HG03521 (cell line): ENCODE results near the gene CASKIN1.
"Not testable (repeated sequence)": the region's sequence is repeated elsewhere in the genome, so short reads cannot be mapped to it uniquely, and the experiment has no call there.

Experiments
- ATAC-seq: cut with Tn5 transposase; IDR thresholded peaks from one replicate; pipeline ENCODE4 v1.9.1; 2021; ENCODE audit warnings: mild to moderate bottlenecking, moderate library complexity; ENCODE audit not compliant: unreplicated experiment

The CASKIN1 gene

DNA sequence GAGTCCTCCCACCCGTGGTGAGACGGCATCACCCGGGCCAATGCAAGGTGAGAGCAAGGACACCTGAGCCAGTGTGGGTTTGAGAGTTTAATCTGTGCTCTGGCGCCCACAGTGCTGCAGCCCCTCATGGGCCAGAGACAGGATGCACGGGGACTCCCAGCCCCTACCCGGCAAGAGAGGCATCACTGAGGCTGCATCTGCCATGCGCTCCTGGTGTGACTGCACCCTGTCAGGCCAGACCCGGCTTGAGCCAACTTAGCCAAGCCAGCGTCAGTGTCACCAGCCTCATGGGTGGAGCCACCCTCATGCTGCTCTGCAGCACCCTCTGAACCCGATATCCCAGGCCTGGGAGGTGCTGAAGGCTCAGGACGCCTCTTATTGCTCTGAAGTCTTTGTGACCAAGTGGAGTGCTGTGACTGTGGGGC is 15.5 kb upstream of the CASKIN1 start:
- ATAC-seq, result no peak

GRCh38 chr16:2210386-2211365 is 14.3 kb upstream of the CASKIN1 start, which contains the start of gene BRICD5:
BRICD5 (minus strand) TSS chr16:2210863; CDS start chr16:2210833, 30 bp downstream.
- ATAC-seq, result no peak

DNA sequence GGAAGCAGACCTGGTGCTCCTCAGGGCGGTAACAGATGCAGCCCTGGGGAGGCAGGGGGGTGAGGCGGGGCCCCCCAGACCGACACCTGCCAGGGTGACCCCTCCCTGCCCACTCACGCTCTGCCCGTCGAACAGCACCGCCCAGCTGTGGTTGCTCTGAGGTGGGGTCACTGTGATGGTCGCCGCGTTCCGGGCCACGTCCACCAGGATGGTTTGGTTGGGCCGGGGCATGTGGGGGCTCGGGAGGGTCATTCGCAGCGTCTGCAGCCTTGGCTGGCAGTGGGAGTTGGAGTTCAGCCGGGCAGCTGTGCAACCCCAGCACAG is 13.6 kb upstream of the CASKIN1 start:
- no peak for ATAC-seq

GRCh38 chr16:2209258-2210008 is 13.0 kb upstream of the CASKIN1 start:
- no peak for ATAC-seq

- no peak for ATAC-seq
Observed at GRCh38 chr16:2208772-2209171, 12.4 kb upstream of the CASKIN1 start.

DNA sequence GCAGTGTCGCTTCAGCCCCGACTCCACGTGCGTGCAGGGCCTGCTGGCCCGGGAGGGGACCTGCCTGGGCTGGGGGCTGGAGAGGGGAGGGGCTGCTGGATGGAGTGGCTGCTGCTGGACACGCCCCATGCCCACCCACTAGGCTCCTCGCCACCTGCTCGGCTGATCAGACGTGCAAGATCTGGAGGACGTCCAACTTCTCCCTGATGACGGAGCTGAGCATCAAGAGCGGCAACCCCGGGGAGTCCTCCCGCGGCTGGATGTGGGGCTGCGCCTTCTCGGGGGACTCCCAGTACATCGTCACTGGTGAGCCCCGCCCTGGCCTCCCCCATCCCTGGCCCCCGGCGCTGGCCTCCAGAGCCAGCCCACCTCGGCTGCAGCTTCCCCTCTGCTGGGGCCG is 11.9 kb upstream of the CASKIN1 start:
- no peak for ATAC-seq

- ATAC-seq, result no peak
Observed at GRCh38 chr16:2207872-2208271, 11.5 kb upstream of the CASKIN1 start.

- ATAC-seq, result no peak
Observed at GRCh38 chr16:2206780-2207433, 10.5 kb upstream of the CASKIN1 start.

DNA sequence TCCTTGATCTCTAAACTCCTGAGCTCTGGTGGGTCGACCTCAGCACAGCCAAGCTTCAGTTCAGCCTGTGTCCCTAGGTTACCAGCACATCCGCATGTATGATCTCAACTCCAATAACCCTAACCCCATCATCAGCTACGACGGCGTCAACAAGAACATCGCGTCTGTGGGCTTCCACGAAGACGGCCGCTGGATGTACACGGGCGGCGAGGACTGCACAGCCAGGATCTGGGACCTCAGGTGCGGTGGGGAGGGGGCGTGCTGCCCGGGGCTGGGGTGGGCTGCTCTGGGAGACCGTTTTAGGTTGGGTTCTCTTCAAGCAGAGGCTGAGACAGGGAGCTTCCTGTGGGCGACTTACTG is 10.0 kb upstream of the CASKIN1 start:
- no peak for ATAC-seq

DNA sequence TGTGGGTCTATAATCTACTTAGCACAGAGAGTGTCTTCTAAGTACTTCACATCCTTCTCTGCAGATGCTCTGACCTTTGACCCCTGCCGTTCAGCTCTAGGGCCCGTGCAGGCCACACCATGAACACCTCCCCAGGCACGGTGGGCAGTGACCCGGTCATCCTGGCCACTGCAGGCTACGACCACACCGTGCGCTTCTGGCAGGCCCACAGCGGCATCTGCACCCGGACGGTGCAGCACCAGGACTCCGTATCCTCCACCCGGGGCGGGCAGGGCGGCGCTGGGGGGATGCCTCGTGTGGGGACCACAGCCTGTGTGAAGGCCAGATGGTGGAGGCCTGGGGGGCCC is 9.5 kb upstream of the CASKIN1 start:
- ATAC-seq, result peak; percentile 10

- ATAC-seq, result peak; percentile 71
Observed at GRCh38 chr16:2205104-2205966, 8.9 kb upstream of the CASKIN1 start, which contains the start of gene MLST8. MLST8 (plus strand) TSS chr16:2205454; CDS start chr16:2206086, 632 bp downstream.

GRCh38 chr16:2204416-2205103 is 8.2 kb upstream of the CASKIN1 start:
- no peak for ATAC-seq

DNA sequence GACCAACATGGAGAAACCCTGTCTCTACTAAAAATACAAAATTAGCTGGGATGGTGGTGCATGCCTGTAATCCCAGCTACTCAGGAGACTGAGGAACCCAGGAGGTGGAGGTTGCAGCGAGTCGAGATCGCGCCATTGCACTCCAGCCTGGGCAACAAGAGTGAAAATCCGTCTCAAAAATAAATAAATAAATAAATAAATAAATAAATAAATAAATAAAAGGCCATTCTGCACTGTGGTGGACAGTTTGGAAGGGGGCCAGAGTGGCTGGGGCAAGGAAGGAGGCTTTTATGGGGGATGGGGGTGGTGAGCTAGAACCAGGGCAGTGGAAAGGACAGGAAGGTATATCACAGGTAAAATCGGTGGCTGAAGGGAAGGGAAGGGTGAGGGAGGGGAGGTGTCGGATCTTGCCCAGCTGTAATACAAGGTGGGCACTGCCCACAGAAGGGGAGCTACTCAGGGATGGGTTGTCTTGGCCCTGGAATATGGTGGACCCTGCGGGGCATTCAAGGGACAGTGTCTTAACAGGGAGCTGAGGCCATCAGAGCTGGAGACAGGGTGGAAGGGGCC is 6.8 kb upstream of the CASKIN1 start:
- not testable (repeated sequence) for ATAC-seq

- no peak for ATAC-seq
Observed at GRCh38 chr16:2200313-2200712, 3.9 kb upstream of the CASKIN1 start.

- ATAC-seq, result no peak
Observed at GRCh38 chr16:2199621-2200139, 3.3 kb upstream of the CASKIN1 start.

DNA sequence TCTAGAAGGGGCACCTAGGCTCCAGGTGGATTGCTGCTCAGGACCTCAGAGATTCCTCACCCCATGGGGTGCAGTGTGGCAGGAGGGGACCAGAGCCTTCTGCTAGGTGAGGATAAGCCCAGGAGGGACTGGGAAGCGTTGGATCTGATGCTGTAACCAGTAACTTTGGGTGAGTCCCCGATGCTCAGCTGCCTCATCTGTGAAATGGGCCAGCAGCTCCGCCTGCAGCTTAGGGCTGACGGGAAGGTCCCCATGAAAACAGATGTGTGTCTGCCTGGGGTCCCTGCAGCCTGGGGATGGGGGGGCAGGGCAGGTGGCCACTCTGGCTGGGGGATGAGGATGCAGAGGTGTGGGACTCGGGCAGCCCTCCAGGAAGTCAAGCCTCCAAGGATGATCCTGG is 2.7 kb upstream of the CASKIN1 start:
- no peak for ATAC-seq

GRCh38 chr16:2198283-2198682 is 1.9 kb upstream of the CASKIN1 start:
- no peak for ATAC-seq

DNA sequence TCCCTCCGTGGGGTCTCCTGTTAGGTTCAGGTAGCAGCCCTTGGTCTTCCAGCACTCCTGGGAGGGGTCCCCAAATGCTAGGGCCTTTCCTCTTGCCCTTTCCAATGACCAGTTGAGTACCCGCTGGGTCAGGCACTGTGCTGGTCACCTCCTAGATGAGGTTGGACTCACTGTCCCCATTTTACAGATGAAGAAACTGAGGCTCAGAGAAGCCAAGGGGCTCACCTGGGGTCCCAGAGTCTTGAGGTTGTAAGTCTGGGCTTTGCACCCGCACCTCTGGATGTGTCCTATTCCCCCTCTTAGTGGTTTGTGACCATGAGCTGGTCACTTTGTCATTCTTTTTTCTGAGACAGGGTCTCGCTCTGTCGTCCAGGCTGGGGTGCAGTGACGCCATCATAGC is 1.4 kb upstream of the CASKIN1 start:
- no peak for ATAC-seq

DNA sequence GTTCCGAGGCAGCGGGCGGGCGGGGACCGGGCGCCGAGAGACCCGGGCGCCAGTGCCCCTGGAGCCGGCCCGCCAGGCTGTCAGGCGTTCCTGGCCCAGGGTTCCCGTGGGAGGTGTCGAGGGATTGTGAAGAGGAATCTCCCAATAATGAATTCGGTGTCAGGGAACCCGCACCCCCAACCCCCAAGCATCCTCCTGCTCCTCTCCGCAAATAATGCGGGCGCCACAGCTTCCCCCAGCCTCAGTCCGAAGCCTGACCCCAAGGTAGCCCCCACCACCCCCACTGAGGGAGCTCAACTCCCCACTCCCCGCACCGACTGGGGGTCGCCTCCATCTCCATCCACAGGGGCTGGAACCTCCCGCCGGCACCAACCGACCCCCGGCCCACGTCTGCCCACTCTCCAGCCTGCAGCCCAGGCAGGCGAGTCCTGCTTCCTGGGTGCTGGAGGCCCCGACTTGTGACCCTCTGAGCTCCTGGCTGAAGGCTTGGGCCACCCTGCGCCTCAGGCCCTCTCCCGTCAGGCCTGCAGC is 641 bp upstream of the CASKIN1 start:
- ATAC-seq, result no peak
